ENCODE measurements around the gene WSCD1. TPM values are rescaled to one million over a fixed set of nuclear protein-coding genes. Genes with fewer than 3 reads are reported as not detected.

WSCD1 gene
- polyA plus RNA-seq, 3 donors: not detected

- DNase-seq: no peak
- H3K79me2 ChIP-seq (ENCODE audit: insufficient read depth, low read length): no peaks in the 10 kb centered on the region
- no peak overlapping the region for H3K9ac ChIP-seq (ENCODE audit: insufficient read depth, low read length, poor library complexity, severe bottlenecking)
- H3K4me1 ChIP-seq (ENCODE audit: control insufficient read depth in 1 of 2, insufficient read depth in 2 of 2, low read length in 2 of 2): no peaks in the 10 kb centered on the region
- no peaks in the 10 kb centered on the region for H4K20me1 ChIP-seq (ENCODE audit: insufficient read depth, low read length)
- no peak overlapping the region for H3K27ac Mint-ChIP-seq
- no peaks in the 10 kb centered on the region for H3K27me3 ChIP-seq (ENCODE audit: control insufficient read depth in 2 of 2, insufficient read depth in 2 of 2, low read length in 2 of 2)
- no peak overlapping the region for H3K4me2 ChIP-seq (replicated peaks; ENCODE audit: extremely low read depth, low read length, poor library complexity, severe bottlenecking)
- H2AFZ ChIP-seq (ENCODE audit: insufficient read depth, low read depth, low read length, poor library complexity, severe bottlenecking): no peak overlapping the region
- 92% methylated on average over 6 of the region's 6 CpGs for WGBS (ENCODE audit: insufficient coverage)
- H3K4me3 Mint-ChIP-seq: no peak overlapping the region
- no peak for TF ChIP-seq CTCF (IDR thresholded peaks at IDR 0.05)
- H3K36me3 Mint-ChIP-seq: no peaks in the 10 kb centered on the region
- intact Hi-C loops (cut with micrococcal nuclease): no loop called here
- H3K4me1 Mint-ChIP-seq: no peaks in the 10 kb centered on the region
- peaks cover 3 to 9% (median 7%) of the 10 kb centered on the region in 3 donors for H3K27me3 Mint-ChIP-seq (ENCODE audit: low read depth in 3 of 3)
- no peaks in the 10 kb centered on the region for H3K9me3 ChIP-seq (replicated peaks in 1 of 2; ENCODE audit: control insufficient read depth in 1 of 2, insufficient read depth in 1 of 2, low read length in 2 of 2)
- H3K36me3 ChIP-seq (replicated peaks in 1 of 2; ENCODE audit: control insufficient read depth in 1 of 2, insufficient read depth in 2 of 2, low read length in 2 of 2): no peaks in the 10 kb centered on the region
- H3K4me3 ChIP-seq (replicated peaks in 1 of 3; ENCODE audit: low read depth in 2 of 3, low read length in 3 of 3): no peak overlapping the region
- H3K27ac ChIP-seq (ENCODE audit: low read depth in 1 of 2, low read length in 2 of 2): no peak overlapping the region
- H3K9me3 Mint-ChIP-seq: peaks cover 0 to 3% (median 0%) of the 10 kb centered on the region in 7 donors
Observed at GRCh38 chr17:6165806-6166205, 95.6 kb downstream of the WSCD1 start.

GRCh38 chr17:6166492-6167179 lies 96.5 kb downstream of the WSCD1 start:
- Histone ChIP-seq H2AFZ (ENCODE audit: insufficient read depth, low read depth, low read length, poor library complexity, severe bottlenecking) (no peak overlapping the region), H3K9me3 (replicated peaks in 1 of 2; ENCODE audit: control insufficient read depth in 1 of 2, insufficient read depth in 1 of 2, low read length in 2 of 2) (no peaks in the 10 kb centered on the region), H3K27me3 (ENCODE audit: control insufficient read depth in 2 of 2, insufficient read depth in 2 of 2, low read length in 2 of 2) (no peaks in the 10 kb centered on the region), H4K20me1 (ENCODE audit: insufficient read depth, low read length) (no peaks in the 10 kb centered on the region), H3K4me1 (ENCODE audit: control insufficient read depth in 1 of 2, insufficient read depth in 2 of 2, low read length in 2 of 2) (no peaks in the 10 kb centered on the region), H3K4me3 (replicated peaks in 1 of 3; ENCODE audit: low read depth in 2 of 3, low read length in 3 of 3) (no peak overlapping the region), H3K36me3 (replicated peaks in 1 of 2; ENCODE audit: control insufficient read depth in 1 of 2, insufficient read depth in 2 of 2, low read length in 2 of 2) (no peaks in the 10 kb centered on the region), H3K79me2 (ENCODE audit: insufficient read depth, low read length) (no peaks in the 10 kb centered on the region), H3K27ac (ENCODE audit: low read depth in 1 of 2, low read length in 2 of 2) (no peak overlapping the region), H3K9ac (ENCODE audit: insufficient read depth, low read length, poor library complexity, severe bottlenecking) (no peak overlapping the region), H3K4me2 (replicated peaks; ENCODE audit: extremely low read depth, low read length, poor library complexity, severe bottlenecking) (no peak overlapping the region)
- Mint-ChIP-seq H3K27ac (no peak overlapping the region), H3K4me1 (no peaks in the 10 kb centered on the region), H3K4me3 (no peak overlapping the region), H3K27me3 (ENCODE audit: low read depth in 3 of 3) (peaks cover 3 to 7% (median 6%) of the 10 kb centered on the region in 3 donors), H3K9me3 (peaks cover 0 to 3% (median 1%) of the 10 kb centered on the region in 7 donors), H3K36me3 (no peaks in the 10 kb centered on the region)
- no peak for DNase-seq
- WGBS (ENCODE audit: insufficient coverage): 57% methylated on average over 4 of the region's 6 CpGs
- intact Hi-C loops (cut with micrococcal nuclease): no loop called here
- TF ChIP-seq CTCF (IDR thresholded peaks at IDR 0.05): no peak
